Fibroblast of lung (primary cell): ENCODE results near the gene GNPTAB. TPM values are rescaled to one million over a fixed set of nuclear protein-coding genes. Genes with fewer than 3 reads are reported as not detected.

Source experiments
- DNase-seq, 2 donors: peaks; one replicate each; pipeline versions ENCODE4 v3.0.0 to v3.0.0-alpha.2; 2010; ENCODE audit warnings: low read depth in 2 of 2
- H2AFZ ChIP-seq: 2 replicates; pipeline ENCODE4 v1.5.1; 2012; ENCODE audit warnings: low read length, control low read depth, inconsistent platforms
- H3K27ac ChIP-seq: 2 replicates; pipeline ENCODE4 v1.5.1; 2011; ENCODE audit warnings: low read length, control low read depth; ENCODE audit not compliant: insufficient read depth
- H3K27me3 ChIP-seq: 2 replicates; pipeline ENCODE4 v1.5.1; 2011; ENCODE audit warnings: mild to moderate bottlenecking, low read length; ENCODE audit not compliant: control insufficient read depth, insufficient read depth
- H3K36me3 ChIP-seq: 2 replicates; pipeline ENCODE4 v1.5.1; 2011; ENCODE audit warnings: low read length; ENCODE audit not compliant: control insufficient read depth, insufficient read depth
- H3K4me1 ChIP-seq: 2 replicates; pipeline ENCODE4 v1.5.1; 2011; ENCODE audit warnings: low read length; ENCODE audit not compliant: control insufficient read depth, insufficient read depth; ENCODE audit errors: extremely low read depth
- H3K4me2 ChIP-seq: 2 replicates; pipeline ENCODE4 v1.5.1; 2011; ENCODE audit warnings: low read length, control low read depth; ENCODE audit not compliant: insufficient read depth; ENCODE audit errors: extremely low read depth
- H3K4me3 ChIP-seq, 4 experiments: fragments of 200-600 bp in 1 of 4; sonication (generic) in 1 of 4; replicated peaks in 1 of 4; 2 replicates each; pipeline ENCODE4 v1.5.1; 2011 to 2016; ENCODE audit warnings: low read length in 4 of 4, low read depth in 3 of 4, mild to moderate bottlenecking in 3 of 4, control low read depth in 2 of 4, inconsistent platforms in 1 of 4, mixed read lengths in 1 of 4; ENCODE audit not compliant: insufficient read depth in 1 of 4; ENCODE audit errors: control extremely low read depth in 1 of 4
- H3K79me2 ChIP-seq: 2 replicates; pipeline ENCODE4 v1.5.1; 2012; ENCODE audit warnings: mild to moderate bottlenecking, low read length, inconsistent platforms; ENCODE audit not compliant: control insufficient read depth, insufficient read depth
- H3K9ac ChIP-seq: 2 replicates; pipeline ENCODE4 v1.5.1; 2011; ENCODE audit warnings: mild to moderate bottlenecking, low read length, control low read depth; ENCODE audit not compliant: insufficient read depth
- H3K9me3 ChIP-seq: 2 replicates; pipeline ENCODE4 v1.5.1; 2012; ENCODE audit warnings: low read depth, low read length; ENCODE audit not compliant: control insufficient read depth, insufficient read depth
- H4K20me1 ChIP-seq: 2 replicates; pipeline ENCODE4 v1.5.1; 2011; ENCODE audit warnings: low read length; ENCODE audit not compliant: control insufficient read depth, insufficient read depth; ENCODE audit errors: extremely low read depth
- CTCF ChIP-seq, 2 donors: IDR thresholded peaks in 1 of 2; conservative IDR thresholded peaks in 1 of 2; 1 replicate in 1 of 2; 2 replicates in 1 of 2; pipeline ENCODE4 v1.5.1; 2011 to 2012; ENCODE audit warnings: low read length in 2 of 2, control low read depth in 1 of 2, inconsistent platforms in 1 of 2, low read depth in 1 of 2, mild to moderate bottlenecking in 1 of 2
- EZH2 ChIP-seq: IDR thresholded peaks from 2 replicates; pipeline ENCODE4 v1.5.1; 2012; ENCODE audit warnings: low read length, control low read depth, mild to moderate bottlenecking; ENCODE audit errors: missing control alignments
- polyA plus RNA-seq, 2 donors: library from polyadenylated mRNA; depleted of rRNA in 1 of 2; stranded (reverse) in 1 of 2; unstranded in 1 of 2; fragments of >200 nt; gene quantifications; 2 replicates each; pipeline ENCODE4 v1.2.1, GENCODE V29; 2011 to 2012; ENCODE audit warnings: missing spikeins in 1 of 2
- total RNA-seq: library from RNA; depleted of rRNA; stranded (reverse); fragments of >200 nt; gene quantifications from 2 replicates; pipeline ENCODE4 v1.2.1, GENCODE V29; 2014

The GNPTAB gene
- total and polyA plus RNA-seq, 2 donors (not counting 1 experiment from before 2014, with no cell fraction given) = 49.7 to 58.4 TPM

- no peak overlapping the region for H3K4me3 ChIP-seq
- no peak for DNase-seq
- H4K20me1 ChIP-seq = no peaks in the 10 kb centered on the region
- H3K4me1 ChIP-seq = no peaks in the 10 kb centered on the region
- no peak overlapping the region for H3K9ac ChIP-seq
- H3K27ac ChIP-seq = no peak overlapping the region
- no peak overlapping the region for H3K4me2 ChIP-seq
- H2AFZ ChIP-seq = no peak overlapping the region
- H3K36me3 ChIP-seq = no peaks in the 10 kb centered on the region
- H3K9me3 ChIP-seq = no peaks in the 10 kb centered on the region
- no peaks in the 10 kb centered on the region for H3K27me3 ChIP-seq
- TF ChIP-seq EZH2 (no peak), CTCF (conservative IDR thresholded peaks at IDR 0.05 in 1 of 2, IDR thresholded peaks at IDR 0.05 in 1 of 2; ENCODE audit: low read depth in 1 of 2, low read length in 2 of 2) (no peak)
- H3K79me2 ChIP-seq = no peaks in the 10 kb centered on the region
Observed at GRCh38 chr12:101802486-101802885, 28.3 kb downstream of the GNPTAB start.

- H3K4me1 ChIP-seq = no peaks in the 10 kb centered on the region
- H3K4me2 ChIP-seq = no peak overlapping the region
- TF ChIP-seq CTCF (conservative IDR thresholded peaks at IDR 0.05 in 1 of 2, IDR thresholded peaks at IDR 0.05 in 1 of 2; ENCODE audit: low read depth in 1 of 2, low read length in 2 of 2) (no peak), EZH2 (no peak)
- DNase-seq = no peak
- H3K27me3 ChIP-seq = no peaks in the 10 kb centered on the region
- H3K79me2 ChIP-seq = no peaks in the 10 kb centered on the region
- H3K36me3 ChIP-seq = no peaks in the 10 kb centered on the region
- no peak overlapping the region for H3K4me3 ChIP-seq
- H3K9me3 ChIP-seq = no peaks in the 10 kb centered on the region
- H4K20me1 ChIP-seq = no peaks in the 10 kb centered on the region
- no peak overlapping the region for H3K9ac ChIP-seq
- no peak overlapping the region for H3K27ac ChIP-seq
- no peak overlapping the region for H2AFZ ChIP-seq
Observed at GRCh38 chr12:101799774-101800173, 31.0 kb downstream of the GNPTAB start.

DNA sequence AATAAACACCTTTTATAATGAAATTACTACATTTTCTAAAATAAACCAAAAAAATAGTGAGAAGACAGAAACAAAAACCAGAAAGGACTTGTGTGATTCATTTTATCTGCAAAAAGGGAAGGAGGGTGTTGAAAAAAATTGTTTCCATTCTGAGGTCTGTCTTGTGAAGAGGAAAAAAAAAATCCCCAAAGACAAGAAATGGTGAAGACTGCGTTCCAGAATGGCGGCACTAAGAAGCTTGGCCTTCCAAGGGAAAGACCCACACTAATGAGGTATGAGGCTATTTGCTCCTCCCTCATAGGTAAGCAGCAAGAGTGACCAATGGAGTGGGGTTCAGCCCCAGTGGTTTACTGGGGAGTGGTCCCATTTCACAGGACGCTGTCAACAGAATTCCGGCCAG lies 35.0 kb downstream of the GNPTAB start:
- no peaks in the 10 kb centered on the region for H3K27me3 ChIP-seq
- H3K4me1 ChIP-seq = no peaks in the 10 kb centered on the region
- no peaks in the 10 kb centered on the region for H3K79me2 ChIP-seq
- DNase-seq = no peak
- H3K27ac ChIP-seq = no peak overlapping the region
- H4K20me1 ChIP-seq = no peaks in the 10 kb centered on the region
- H3K9ac ChIP-seq = no peak overlapping the region
- H3K9me3 ChIP-seq = no peaks in the 10 kb centered on the region
- H3K4me2 ChIP-seq = no peak overlapping the region
- TF ChIP-seq CTCF (conservative IDR thresholded peaks at IDR 0.05 in 1 of 2, IDR thresholded peaks at IDR 0.05 in 1 of 2; ENCODE audit: low read depth in 1 of 2, low read length in 2 of 2) (no peak), EZH2 (no peak)
- H2AFZ ChIP-seq = no peak overlapping the region
- H3K4me3 ChIP-seq = no peak overlapping the region
- H3K36me3 ChIP-seq = no peaks in the 10 kb centered on the region
